Trophoblast cell (in vitro differentiated cells and primary cell): ENCODE results near the gene GALNTL6.

Experiments used
- DNase-seq, 2 donors: peaks; one replicate each; pipeline ENCODE4 v3.0.0-alpha.2; 2016
- H2AFZ ChIP-seq: 2 replicates; pipeline ENCODE4 v1.6.1; 2013; ENCODE audit warnings: low read length, moderate library complexity, mild to moderate bottlenecking; ENCODE audit not compliant: insufficient read depth, poor library complexity
- H2AK5ac ChIP-seq: 2 replicates; pipeline ENCODE4 v1.6.1; 2013; ENCODE audit warnings: mild to moderate bottlenecking, low read length
- H2BK120ac ChIP-seq: 2 replicates; pipeline ENCODE4 v1.6.1; 2013; ENCODE audit warnings: low read length, mild to moderate bottlenecking, moderate library complexity; ENCODE audit not compliant: insufficient read depth, poor library complexity
- H2BK12ac ChIP-seq: 2 replicates; pipeline ENCODE4 v1.6.1; 2013; ENCODE audit warnings: mild to moderate bottlenecking, low read length, moderate library complexity
- H2BK5ac ChIP-seq: 2 replicates; pipeline ENCODE4 v1.6.1; 2013; ENCODE audit warnings: low read length, low read depth, moderate library complexity, mild to moderate bottlenecking; ENCODE audit not compliant: poor library complexity
- H3K14ac ChIP-seq: 2 replicates; pipeline ENCODE4 v1.6.1; 2013; ENCODE audit warnings: mild to moderate bottlenecking, low read length
- H3K18ac ChIP-seq: 2 replicates; pipeline ENCODE4 v1.6.1; 2013; ENCODE audit warnings: mild to moderate bottlenecking, low read length
- H3K23ac ChIP-seq: 2 replicates; pipeline ENCODE4 v1.6.1; 2013; ENCODE audit warnings: low read length
- H3K27ac ChIP-seq: 2 replicates; pipeline ENCODE4 v1.5.1; 2013; ENCODE audit warnings: low read depth, mild to moderate bottlenecking, inconsistent platforms, low read length, moderate library complexity
- H3K27me3 ChIP-seq: 2 replicates; pipeline ENCODE4 v1.6.1; 2013; ENCODE audit warnings: inconsistent platforms, mild to moderate bottlenecking, low read length, moderate library complexity; ENCODE audit not compliant: insufficient read depth
- H3K36me3 ChIP-seq, 2 experiments: 1 replicate in 1 of 2; 2 replicates in 1 of 2; pipeline ENCODE4 v1.6.1; 2013; ENCODE audit warnings: low read length in 2 of 2, mild to moderate bottlenecking in 2 of 2, moderate library complexity in 1 of 2; ENCODE audit not compliant: insufficient read depth in 2 of 2, control insufficient read depth in 1 of 2
- H3K4ac ChIP-seq: 2 replicates; pipeline ENCODE4 v1.6.1; 2013; ENCODE audit warnings: low read depth, mild to moderate bottlenecking, low read length, moderate library complexity
- H3K4me1 ChIP-seq, 2 experiments: 1 replicate in 1 of 2; 2 replicates in 1 of 2; pipeline ENCODE4 v1.6.1; 2013; ENCODE audit warnings: low read length in 2 of 2, mild to moderate bottlenecking in 2 of 2, moderate library complexity in 1 of 2; ENCODE audit not compliant: insufficient read depth in 2 of 2, control insufficient read depth in 1 of 2
- H3K4me2 ChIP-seq: 2 replicates; pipeline ENCODE4 v1.6.1; 2013; ENCODE audit warnings: inconsistent platforms, mild to moderate bottlenecking, low read length, moderate library complexity
- H3K4me3 ChIP-seq: 2 replicates; pipeline ENCODE4 v1.5.1; 2013; ENCODE audit warnings: mild to moderate bottlenecking, low read depth, low read length, inconsistent platforms
- H3K79me1 ChIP-seq: one replicate; pipeline ENCODE4 v1.6.1; 2013; ENCODE audit warnings: low read length
- H3K79me2 ChIP-seq: 2 replicates; pipeline ENCODE4 v1.6.1; 2013; ENCODE audit warnings: low read length, mild to moderate bottlenecking; ENCODE audit not compliant: control insufficient read depth, insufficient read depth, poor library complexity
- H3K9ac ChIP-seq: 2 replicates; pipeline ENCODE4 v1.6.1; 2013; ENCODE audit warnings: mild to moderate bottlenecking, low read length
- H3K9me3 ChIP-seq: 2 replicates; pipeline ENCODE4 v1.6.1; 2013; ENCODE audit warnings: low read depth, mild to moderate bottlenecking, control low read depth, inconsistent platforms, low read length; ENCODE audit not compliant: insufficient read depth
- H4K12ac ChIP-seq: 2 replicates; pipeline ENCODE4 v1.6.1; 2013; ENCODE audit warnings: low read depth, mild to moderate bottlenecking, low read length, moderate library complexity
- H4K8ac ChIP-seq: 2 replicates; pipeline ENCODE4 v1.6.1; 2013; ENCODE audit warnings: low read depth, mild to moderate bottlenecking, low read length, moderate library complexity
- H4K91ac ChIP-seq: one replicate; pipeline ENCODE4 v1.6.1; 2013; ENCODE audit warnings: low read depth, mild to moderate bottlenecking, low read length, moderate library complexity
- WGBS: extraction: QIAGEN DNeasy Blood & Tissue Kit; methylation state at CpG from one replicate; pipeline ENCODE4 v1.1.7; 2013; ENCODE audit warnings: missing lambda C conversion rate; ENCODE audit not compliant: insufficient read length, insufficient coverage; ENCODE audit errors: extremely low coverage; 5-methylcytosine and 5-hydroxymethylcytosine counted together

Gene GALNTL6

GRCh38 chr4:172168888-172169287, 355.7 kb downstream of the GALNTL6 start:
- Histone ChIP-seq H3K27me3 (no peaks in the 10 kb centered on the region), H4K8ac (no peak overlapping the region), H3K27ac (no peak overlapping the region), H2BK5ac (no peak overlapping the region), H2BK12ac (no peak overlapping the region), H3K14ac (no peak overlapping the region), H3K9me3 (no peaks in the 10 kb centered on the region), H2AK5ac (no peak overlapping the region), H4K91ac (no peak overlapping the region), H2BK120ac (no peak overlapping the region), H3K9ac (no peak overlapping the region), H3K79me1 (no peaks in the 10 kb centered on the region), H3K18ac (no peak overlapping the region), H4K12ac (no peak overlapping the region), H3K79me2 (no peaks in the 10 kb centered on the region), H3K23ac (no peak overlapping the region), H2AFZ (no peak overlapping the region), H3K4me2 (no peak overlapping the region), H3K36me3 (no peaks in the 10 kb centered on the region), H3K4me3 (no peak overlapping the region), H3K4me1 (no peaks in the 10 kb centered on the region), H3K4ac (no peak overlapping the region)
- peak in 1 of 2 donors; percentile 39 for DNase-seq
- no CpG with 5 or more reads among the region's 2 CpGs for WGBS

GRCh38 chr4:172169871-172170270, 356.7 kb downstream of the GALNTL6 start:
- Histone ChIP-seq H3K36me3 (no peaks in the 10 kb centered on the region), H3K4ac (no peak overlapping the region), H2BK5ac (no peak overlapping the region), H3K27me3 (no peaks in the 10 kb centered on the region), H2AFZ (no peak overlapping the region), H4K8ac (no peak overlapping the region), H3K79me2 (no peaks in the 10 kb centered on the region), H4K91ac (no peak overlapping the region), H2AK5ac (no peak overlapping the region), H3K9ac (no peak overlapping the region), H3K4me2 (no peak overlapping the region), H3K18ac (no peak overlapping the region), H2BK120ac (no peak overlapping the region), H3K79me1 (no peaks in the 10 kb centered on the region), H4K12ac (no peak overlapping the region), H2BK12ac (no peak overlapping the region), H3K14ac (no peak overlapping the region), H3K23ac (no peak overlapping the region), H3K27ac (no peak overlapping the region), H3K4me3 (no peak overlapping the region), H3K9me3 (no peaks in the 10 kb centered on the region), H3K4me1 (no peaks in the 10 kb centered on the region)
- no peak for DNase-seq
- WGBS, result no CpG with 5 or more reads among the region's 1 CpG

- Histone ChIP-seq H3K36me3 (no peaks in the 10 kb centered on the region), H4K8ac (no peak overlapping the region), H3K4me3 (no peak overlapping the region), H4K91ac (no peak overlapping the region), H2AFZ (no peak overlapping the region), H3K79me2 (no peaks in the 10 kb centered on the region), H3K27ac (no peak overlapping the region), H3K18ac (no peak overlapping the region), H3K79me1 (no peaks in the 10 kb centered on the region), H2BK5ac (no peak overlapping the region), H3K4me1 (no peaks in the 10 kb centered on the region), H2AK5ac (no peak overlapping the region), H3K9me3 (no peaks in the 10 kb centered on the region), H3K9ac (no peak overlapping the region), H2BK12ac (no peak overlapping the region), H3K4ac (no peak overlapping the region), H3K4me2 (no peak overlapping the region), H2BK120ac (no peak overlapping the region), H3K27me3 (no peaks in the 10 kb centered on the region), H3K14ac (no peak overlapping the region), H4K12ac (no peak overlapping the region), H3K23ac (no peak overlapping the region)
- whole genome bisulfite sequencing, result no CpG with 5 or more reads among the region's 4 CpGs
- no peak for DNase-seq
Measured at GRCh38 chr4:172173206-172173605, 360.0 kb downstream of the GALNTL6 start.

GRCh38 chr4:172177382-172177781, 364.2 kb downstream of the GALNTL6 start:
- Histone ChIP-seq H3K27me3 (no peaks in the 10 kb centered on the region), H3K14ac (no peak overlapping the region), H3K79me1 (no peaks in the 10 kb centered on the region), H3K9me3 (no peaks in the 10 kb centered on the region), H3K36me3 (no peaks in the 10 kb centered on the region), H2BK5ac (no peak overlapping the region), H3K79me2 (no peaks in the 10 kb centered on the region), H3K23ac (no peak overlapping the region), H2BK120ac (no peak overlapping the region), H4K91ac (no peak overlapping the region), H2AK5ac (no peak overlapping the region), H4K12ac (no peak overlapping the region), H2BK12ac (no peak overlapping the region), H3K4me3 (no peak overlapping the region), H4K8ac (no peak overlapping the region), H3K9ac (no peak overlapping the region), H3K4me2 (no peak overlapping the region), H3K18ac (no peak overlapping the region), H3K27ac (no peak overlapping the region), H3K4me1 (no peaks in the 10 kb centered on the region), H2AFZ (no peak overlapping the region), H3K4ac (no peak overlapping the region)
- DNase-seq, result no peak
